Fibroblast of peridontal ligament (primary cell): ENCODE measurements around the gene TMEM86B.
"Not testable (repeated sequence)": the region's sequence is repeated elsewhere in the genome, so short reads cannot be mapped to it uniquely, and the experiment has no call there.

ENCODE experiments used
- DNase-seq: peaks from one replicate; pipeline ENCODE4 v3.0.0-alpha.2; 2010; ENCODE audit errors: extremely low read depth

The TMEM86B gene

DNA sequence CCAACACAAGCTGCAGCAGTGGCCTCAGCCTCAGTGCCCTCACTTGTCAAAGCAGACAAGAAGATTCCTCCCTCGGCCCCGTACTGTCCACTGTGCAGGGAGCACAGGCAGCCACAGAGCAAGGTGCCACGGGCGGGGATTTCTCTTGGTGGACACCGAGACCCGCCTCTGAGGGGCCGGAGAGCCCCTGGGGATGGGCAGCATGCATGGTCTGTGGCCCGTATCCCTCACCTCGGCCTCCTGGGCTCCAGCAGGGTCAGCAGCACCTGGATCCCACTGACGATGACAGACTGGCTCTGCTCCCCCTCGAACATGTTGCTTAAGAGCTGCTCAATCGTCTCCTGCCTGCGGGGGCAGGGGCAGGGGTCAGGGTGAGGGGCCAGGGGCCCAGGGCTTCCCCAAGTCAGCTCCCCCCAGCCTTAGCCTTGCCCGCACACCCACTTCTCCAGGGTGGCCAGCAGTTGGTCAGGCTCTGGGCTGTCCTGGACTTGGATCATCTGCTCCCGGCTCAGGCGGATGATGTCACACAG, 13.4 kb upstream of the TMEM86B start:
- DNase-seq, result no peak

GRCh38 chr19:55241143-55241934, 12.8 kb upstream of the TMEM86B start:
- DNase-seq, result no peak

- DNase-seq, result no peak
Observed at GRCh38 chr19:55240713-55241020, 12.1 kb upstream of the TMEM86B start.

DNA sequence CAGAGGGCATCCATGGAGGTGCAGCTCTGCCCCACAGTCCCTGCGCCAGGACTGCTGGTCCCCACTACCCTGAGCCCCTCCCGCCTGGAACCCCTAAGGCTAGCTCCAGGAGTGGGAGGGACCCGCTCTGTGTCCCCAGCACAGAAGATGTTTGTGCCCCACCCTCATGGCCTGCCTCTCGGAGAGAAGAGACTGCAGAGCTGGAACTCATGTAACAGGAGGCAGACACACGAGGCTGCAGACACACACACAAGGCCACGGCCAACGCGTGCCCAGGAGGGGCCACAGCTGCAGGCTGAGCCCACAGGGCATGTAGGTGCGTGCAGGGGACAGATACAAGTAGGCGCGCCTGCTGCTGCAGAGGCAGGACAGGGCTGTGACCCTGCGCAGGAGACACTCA, 10.4 kb upstream of the TMEM86B start:
- DNase-seq, result no peak

DNA sequence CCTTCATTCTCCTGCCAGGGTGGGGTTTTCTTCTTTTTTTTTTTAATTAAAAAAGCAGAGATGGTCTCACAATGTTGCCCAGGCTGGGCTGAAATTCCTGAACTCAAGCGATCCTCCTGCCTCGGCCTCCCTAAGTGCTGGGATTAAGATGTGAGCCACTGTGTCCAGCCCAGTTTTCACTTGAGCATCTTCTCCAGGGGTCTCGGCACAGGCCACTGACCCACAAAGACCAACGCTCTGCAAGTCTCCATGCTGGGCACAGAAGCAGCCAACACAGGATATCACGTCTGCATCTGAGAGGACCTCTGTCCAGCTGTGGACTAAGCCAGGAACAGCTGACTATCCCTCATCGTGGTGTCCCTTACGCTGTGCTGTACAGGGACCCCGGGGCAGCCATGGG, 9.5 kb upstream of the TMEM86B start:
- no peak for DNase-seq

DNA sequence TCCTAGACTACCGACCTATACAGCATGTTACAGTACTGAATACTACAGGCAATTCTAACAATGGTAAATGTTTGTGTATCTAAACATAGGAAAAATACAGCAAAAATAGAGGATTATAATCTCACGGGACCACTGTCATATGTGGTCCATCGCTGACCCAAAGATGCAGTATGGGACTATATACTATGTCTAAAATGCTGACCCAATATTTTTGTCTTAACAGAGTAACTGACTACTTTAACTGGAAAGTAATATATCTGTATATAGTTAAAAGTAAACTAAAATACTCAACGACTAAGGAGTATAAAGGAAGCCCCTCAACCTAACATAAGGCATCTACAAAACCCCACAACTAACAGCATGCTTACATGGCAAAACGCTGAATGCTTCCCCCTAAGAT, 4.4 kb upstream of the TMEM86B start:
- DNase-seq, result no peak

DNA sequence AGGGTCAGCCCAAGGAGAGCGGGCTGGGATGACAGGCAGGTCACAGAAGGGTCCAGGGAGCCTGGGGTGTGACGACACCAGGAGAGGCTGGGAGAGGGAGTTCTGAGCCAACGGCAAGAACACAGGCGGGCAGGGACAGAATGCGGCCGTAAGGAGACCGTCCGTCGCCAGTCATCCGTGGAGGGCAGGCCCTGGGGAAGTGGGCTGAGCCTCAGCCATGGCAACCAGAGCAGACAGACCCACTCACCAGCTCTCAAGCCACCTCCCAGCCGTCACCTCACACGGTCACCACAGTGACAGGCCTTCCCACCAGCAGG, 3.7 kb upstream of the TMEM86B start:
- no peak for DNase-seq

GRCh38 chr19:55231391-55232285, 3.1 kb upstream of the TMEM86B start:
- DNase-seq, result no peak

DNA sequence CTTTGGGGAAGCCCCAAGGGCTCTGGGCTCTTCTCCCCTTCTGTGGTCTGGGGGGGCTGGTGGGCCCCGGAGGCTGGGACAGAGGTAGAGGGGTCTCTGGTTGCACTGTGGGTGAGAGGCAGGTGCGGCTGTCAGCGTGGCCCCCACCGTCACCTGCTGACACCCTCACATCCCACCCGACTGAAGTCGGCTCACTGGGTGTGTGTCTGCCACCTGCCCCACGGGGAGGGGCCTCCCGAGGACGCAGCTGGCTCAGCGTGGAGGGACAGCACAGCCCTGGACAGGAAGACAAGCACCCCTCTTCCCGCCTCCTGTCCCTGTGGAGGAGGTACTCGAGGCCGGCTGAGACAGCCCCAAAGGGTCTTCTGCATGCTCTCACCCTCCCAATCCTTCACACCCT, 2.2 kb upstream of the TMEM86B start:
- no peak for DNase-seq

DNA sequence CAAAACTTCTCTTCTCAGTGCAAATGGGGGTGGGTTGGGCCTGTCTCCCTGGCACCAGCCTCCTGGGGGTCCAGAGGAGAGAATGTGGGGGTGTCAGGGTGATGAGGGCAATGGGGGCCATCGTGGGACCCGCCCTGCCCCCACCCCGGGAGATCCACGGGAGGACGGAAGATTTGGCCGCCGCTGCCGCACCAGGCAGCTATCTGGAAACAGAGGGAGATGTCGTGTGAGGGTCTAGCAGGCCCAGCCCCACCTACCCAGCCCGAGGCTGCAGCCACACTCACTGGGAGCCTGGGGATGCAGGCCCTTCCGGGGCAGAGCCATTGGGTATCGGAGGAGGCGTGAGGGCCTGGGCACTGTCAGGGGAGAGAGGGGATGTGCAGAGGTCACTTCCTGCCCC, 1.8 kb upstream of the TMEM86B start:
- no peak for DNase-seq

GRCh38 chr19:55229789-55230182, 1.2 kb upstream of the TMEM86B start:
- DNase-seq, result no peak

GRCh38 chr19:55229145-55229788, 704 bp upstream of the TMEM86B start:
- DNase-seq, result no peak

- no peak for DNase-seq
Observed at GRCh38 chr19:55228015-55228391, 560 bp downstream of the TMEM86B start.

GRCh38 chr19:55227241-55228014, 1.1 kb downstream of the TMEM86B start:
- DNase-seq, result no peak

GRCh38 chr19:55226788-55227187, 1.8 kb downstream of the TMEM86B start:
- DNase-seq, result no peak

DNA sequence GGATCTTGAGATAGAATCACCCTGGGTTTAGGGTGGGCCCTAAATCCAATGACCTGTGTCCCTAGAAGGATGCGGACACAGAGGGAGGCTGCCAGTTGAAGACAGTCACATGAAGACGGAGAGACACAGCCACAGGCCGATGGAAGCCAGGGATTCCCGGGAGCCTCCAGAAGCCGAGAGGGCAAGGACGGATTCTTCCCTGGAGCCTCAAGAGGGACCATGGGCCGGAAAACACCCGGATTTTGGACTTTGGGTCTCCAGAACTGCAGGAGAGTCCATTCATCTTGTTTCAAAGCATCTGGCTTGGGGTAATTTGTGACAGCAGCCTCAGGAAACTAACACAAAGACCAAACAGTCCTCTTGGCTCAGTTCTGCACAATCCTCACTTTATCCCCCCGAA, 2.3 kb downstream of the TMEM86B start:
- no peak for DNase-seq

DNA sequence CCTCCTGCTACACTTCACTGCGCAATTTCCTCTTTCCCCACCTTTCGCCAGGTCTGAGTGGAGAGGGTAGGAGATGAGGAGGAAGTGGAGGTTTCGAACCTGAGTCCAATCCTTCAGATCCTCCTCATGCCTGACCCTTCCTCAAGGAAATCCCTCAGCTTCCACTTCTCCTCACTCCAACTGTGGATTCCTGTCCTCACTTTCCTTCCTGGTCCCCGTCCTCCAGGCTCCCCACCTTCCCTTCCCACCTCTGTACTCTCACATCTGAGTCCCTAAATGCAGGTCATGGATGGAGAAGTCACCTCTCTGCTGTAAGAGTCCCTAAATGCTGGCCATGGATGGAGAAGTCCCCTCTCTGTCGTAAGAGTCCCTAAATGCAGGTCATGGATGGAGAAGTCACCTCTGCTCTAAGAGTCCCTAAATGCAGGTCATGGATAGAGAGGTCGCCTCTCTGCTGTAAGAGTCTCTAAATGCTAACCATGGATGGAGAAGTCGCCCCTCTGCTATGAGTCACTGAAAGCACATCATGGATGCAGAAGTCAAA, 3.1 kb downstream of the TMEM86B start:
- DNase-seq, result no peak

DNA sequence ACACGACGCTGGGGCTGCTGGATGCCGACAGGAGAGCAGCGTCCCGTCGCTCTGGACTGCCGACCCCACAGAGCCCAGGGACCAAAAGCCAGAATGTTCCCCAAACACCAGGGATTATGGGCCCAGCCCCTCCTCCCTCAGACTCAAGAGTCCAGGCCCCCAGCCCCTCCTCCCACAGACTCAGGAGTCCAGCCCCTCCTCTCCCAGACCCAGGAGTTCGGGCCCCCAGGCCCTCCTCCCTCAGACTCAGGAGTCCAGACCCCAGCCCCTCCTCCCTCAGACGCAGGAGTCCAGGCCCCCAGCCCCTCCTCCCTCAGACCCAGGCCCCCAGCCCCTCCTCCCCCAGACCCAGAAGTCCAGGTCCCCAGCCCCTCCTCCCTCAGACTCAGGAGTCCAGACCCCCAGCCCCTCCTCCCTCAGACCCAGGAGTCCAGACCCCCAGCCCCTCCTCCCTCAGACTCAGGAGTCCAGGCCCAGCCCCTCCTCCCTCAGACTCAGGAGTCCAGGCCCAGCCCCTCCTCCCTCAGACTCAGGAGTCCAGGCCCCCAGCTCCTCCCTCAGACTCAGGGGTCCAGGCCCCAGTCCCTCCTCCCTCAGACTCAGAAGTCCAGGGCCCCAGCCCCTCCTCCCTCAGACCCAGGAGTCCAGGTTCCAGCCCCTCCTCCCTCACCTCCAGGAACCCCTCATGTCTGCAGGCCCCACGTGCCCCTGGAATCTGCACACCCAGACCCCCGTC, 3.7 kb downstream of the TMEM86B start:
- DNase-seq, result not testable (repeated sequence)

DNA sequence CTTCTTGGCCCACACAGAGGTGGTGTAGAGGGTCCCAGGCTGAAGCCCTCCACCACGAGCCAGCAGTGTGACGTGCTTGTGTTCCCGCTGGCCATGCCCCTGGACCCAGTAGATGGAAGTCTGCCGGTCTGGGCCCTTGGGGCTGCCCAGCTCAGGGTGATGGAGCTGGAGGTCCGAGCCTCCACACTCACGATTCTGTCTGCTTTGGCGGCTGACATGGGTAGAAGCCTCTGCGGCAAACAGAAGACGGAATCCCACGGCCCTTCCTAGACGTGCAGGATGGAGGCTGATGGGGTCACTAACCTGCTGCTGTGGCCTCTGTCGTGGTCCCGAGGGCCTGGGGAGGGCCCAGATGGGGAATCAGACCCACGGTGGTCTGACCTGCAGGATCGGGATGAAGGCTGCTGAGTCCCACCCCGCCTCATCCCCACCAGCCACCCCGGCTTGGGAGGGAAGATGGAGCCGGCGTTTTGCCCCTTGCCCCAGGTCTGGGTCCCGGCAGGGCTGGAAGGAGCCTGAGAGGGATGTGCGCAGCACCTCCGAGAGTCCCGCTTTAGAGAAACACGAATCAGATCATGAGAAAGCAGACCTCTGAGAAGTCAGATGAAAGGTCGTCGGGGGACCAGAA, 4.4 kb downstream of the TMEM86B start:
- no peak for DNase-seq

GRCh38 chr19:55223291-55224037, 5.1 kb downstream of the TMEM86B start:
- no peak for DNase-seq
